HEK293 (cell line): ENCODE results near the gene PEX3.
A peak's percentile ranks its signal among the peaks of the same experiment; 100 is the strongest.

Source experiments
- CTCF ChIA-PET: fragments of 350-600 bp; formaldehyde crosslinking; extraction: SDS; loops from one replicate; lab custom pipeline; 2021; ENCODE audit warnings: antibody characterized with exemption; lab: Yijun Ruan, JAX
- POLR2A ChIA-PET: fragments of 300-600 bp; formaldehyde crosslinking; extraction: SDS; loops from one replicate; lab custom pipeline; 2020; ENCODE audit warnings: antibody characterized with exemption, inconsistent platforms; lab: Yijun Ruan, JAX
- H3K27ac ChIP-seq: fragments of 200-500 bp; sonication (Bioruptor generic); 2 replicates; pipeline ENCODE4 v1.5.1; 2014; ENCODE audit warnings: low read depth, low read length, control low read depth, inconsistent platforms; ENCODE audit errors: extremely low read depth
- H3K36me3 ChIP-seq, 2 experiments: fragments of 200-500 bp in 1 of 2; sonication (Bioruptor generic) in 1 of 2; 1 replicate in 1 of 2; 2 replicates in 1 of 2; pipeline ENCODE4 v1.5.1; 2014 to 2017; ENCODE audit warnings: inconsistent platforms in 2 of 2, low read length in 2 of 2; ENCODE audit not compliant: control insufficient read depth in 2 of 2, insufficient read depth in 1 of 2
- H3K4me1 ChIP-seq: fragments of 200-500 bp; sonication (Bioruptor generic); 2 replicates; pipeline ENCODE4 v1.5.1; 2014; ENCODE audit warnings: mild to moderate bottlenecking, low read length, inconsistent platforms; ENCODE audit not compliant: control insufficient read depth, insufficient read depth
- H3K4me3 ChIP-seq: 2 replicates; pipeline ENCODE4 v1.5.1; 2011; ENCODE audit warnings: low read depth, mild to moderate bottlenecking, control low read depth, low read length, moderate library complexity
- H3K9me3 ChIP-seq: fragments of 200-500 bp; sonication (Bioruptor generic); 2 replicates; pipeline ENCODE4 v1.5.1; 2014; ENCODE audit warnings: low read depth, low read length, inconsistent platforms; ENCODE audit not compliant: control insufficient read depth, insufficient read depth
- KLF16 ChIP-seq: fragments of 450-650 bp; formaldehyde crosslinking; IDR thresholded peaks from 2 replicates; pipeline ENCODE4 v1.5.1; 2017; ENCODE audit warnings: missing biosample characterization, missing genetic modification characterization
- PRDM1 ChIP-seq: fragments of 450-650 bp; formaldehyde crosslinking; IDR thresholded peaks from 2 replicates; pipeline ENCODE4; 2016; ENCODE audit warnings: missing biosample characterization, missing genetic modification characterization
- PRDM6 ChIP-seq: fragments of 450-650 bp; formaldehyde crosslinking; IDR thresholded peaks from 2 replicates; pipeline ENCODE4 v1.5.1; 2017; ENCODE audit warnings: missing biosample characterization, missing genetic modification characterization
- SCRT2 ChIP-seq: fragments of 450-650 bp; formaldehyde crosslinking; IDR thresholded peaks from 2 replicates; pipeline ENCODE4 v1.5.1; 2016; ENCODE audit warnings: missing biosample characterization, missing genetic modification characterization
- ZBTB49 ChIP-seq: fragments of 450-650 bp; formaldehyde crosslinking; IDR thresholded peaks from 2 replicates; pipeline ENCODE4 v1.5.1; 2016; ENCODE audit warnings: missing biosample characterization, missing genetic modification characterization, low read depth
- ZFP69B ChIP-seq: fragments of 450-650 bp; formaldehyde crosslinking; IDR thresholded peaks from 2 replicates; pipeline ENCODE4 v1.5.1; 2016; ENCODE audit warnings: missing biosample characterization, missing genetic modification characterization
- ZNF146 ChIP-seq: fragments of 450-650 bp; formaldehyde crosslinking; IDR thresholded peaks from 2 replicates; pipeline ENCODE4 v1.5.1; 2016; ENCODE audit warnings: missing biosample characterization, missing genetic modification characterization
- ZNF148 ChIP-seq: fragments of 450-650 bp; formaldehyde crosslinking; IDR thresholded peaks from 2 replicates; pipeline ENCODE4 v1.5.0; 2017; ENCODE audit warnings: missing biosample characterization, missing genetic modification characterization, borderline replicate concordance
- ZNF19 ChIP-seq: fragments of 450-650 bp; formaldehyde crosslinking; IDR thresholded peaks from 2 replicates; pipeline ENCODE4; 2016; ENCODE audit warnings: missing biosample characterization, missing genetic modification characterization, low read depth
- ZNF214 ChIP-seq: fragments of 450-650 bp; formaldehyde crosslinking; IDR thresholded peaks from 2 replicates; pipeline ENCODE4 v1.5.1; 2017; ENCODE audit warnings: missing biosample characterization, mild to moderate bottlenecking, missing genetic modification characterization, borderline replicate concordance
- ZNF449 ChIP-seq: fragments of 450-650 bp; formaldehyde crosslinking; IDR thresholded peaks from 2 replicates; pipeline ENCODE4 v1.5.1; 2017; ENCODE audit warnings: missing biosample characterization, mild to moderate bottlenecking, missing genetic modification characterization, moderate library complexity
- ZNF48 ChIP-seq: fragments of 450-650 bp; formaldehyde crosslinking; IDR thresholded peaks from 2 replicates; pipeline ENCODE4 v1.5.1; 2016; ENCODE audit warnings: missing biosample characterization, missing genetic modification characterization
- ZNF501 ChIP-seq: fragments of 450-650 bp; formaldehyde crosslinking; IDR thresholded peaks from 2 replicates; pipeline ENCODE4 v1.5.1; 2016; ENCODE audit warnings: missing biosample characterization, missing genetic modification characterization
- ZNF580 ChIP-seq: fragments of 450-650 bp; formaldehyde crosslinking; IDR thresholded peaks from 2 replicates; pipeline ENCODE4 v1.5.1; 2016; ENCODE audit warnings: missing biosample characterization, missing genetic modification characterization
- ZNF639 ChIP-seq: fragments of 450-650 bp; formaldehyde crosslinking; IDR thresholded peaks from 2 replicates; pipeline ENCODE4 v1.5.1; 2016; ENCODE audit warnings: missing biosample characterization, missing genetic modification characterization
- ZNF747 ChIP-seq: fragments of 450-650 bp; formaldehyde crosslinking; IDR thresholded peaks from 2 replicates; pipeline ENCODE4 v1.5.1; 2016; ENCODE audit warnings: missing biosample characterization, missing genetic modification characterization
- ZNF776 ChIP-seq: fragments of 450-650 bp; formaldehyde crosslinking; IDR thresholded peaks from 2 replicates; pipeline ENCODE4 v1.5.0; 2017; ENCODE audit warnings: missing biosample characterization, missing genetic modification characterization, borderline replicate concordance
- ZNF777 ChIP-seq: fragments of 450-650 bp; formaldehyde crosslinking; IDR thresholded peaks from 2 replicates; pipeline ENCODE4 v1.5.1; 2017; ENCODE audit warnings: missing biosample characterization, missing genetic modification characterization, borderline replicate concordance

Gene PEX3

GRCh38 chr6:143408151-143408786, 42.3 kb upstream of the PEX3 start:
- H3K9me3 ChIP-seq = no peaks in the 10 kb centered on the region
- POLR2A ChIA-PET = no interaction called here
- no peaks in the 10 kb centered on the region for H3K4me1 ChIP-seq
- CTCF ChIA-PET = no interaction called here
- no peaks in the 10 kb centered on the region for H3K36me3 ChIP-seq
- H3K27ac ChIP-seq = no peak overlapping the region
- TF ChIP-seq PRDM6 (tag by site-specific recombination) (no peak), ZNF146 (tag by site-specific recombination) (peak; percentile 84), ZFP69B (tag by site-specific recombination) (no peak), ZNF580 (tag by site-specific recombination) (peak; percentile 49; the same call in 1 of the 2 replicates)
- no peak overlapping the region for H3K4me3 ChIP-seq

GRCh38 chr6:143408787-143409162, 41.8 kb upstream of the PEX3 start:
- POLR2A ChIA-PET = no interaction called here
- Histone ChIP-seq H3K36me3 (no peaks in the 10 kb centered on the region), H3K4me3 (no peak overlapping the region), H3K9me3 (no peaks in the 10 kb centered on the region), H3K27ac (no peak overlapping the region), H3K4me1 (no peaks in the 10 kb centered on the region)
- CTCF ChIA-PET = no interaction called here
- TF ChIP-seq ZNF214 (no peak), ZNF449 (tag by site-specific recombination) (no peak), ZFP69B (tag by site-specific recombination) (no peak), ZNF777 (no peak), ZBTB49 (tag by site-specific recombination) (no peak), ZNF776 (no peak), KLF16 (tag by site-specific recombination) (no peak), ZNF19 (no peak)

- ChIA-PET CTCF (interaction anchor here (0.5 kb wide), 1 partner anchor 718 kb away, joined by 3 read pairs; no protein-coding TSS in a partner anchor), POLR2A (interaction anchor here (0.6 kb wide), 1 partner anchor 675 kb away, joined by 3 read pairs; no protein-coding TSS in a partner anchor)
- no peaks in the 10 kb centered on the region for H3K9me3 ChIP-seq
- no peaks in the 10 kb centered on the region for H3K4me1 ChIP-seq
- H3K4me3 ChIP-seq = no peak overlapping the region
- TF ChIP-seq ZNF501 (tag by site-specific recombination) (no peak), ZNF148 (tag by site-specific recombination) (no peak), ZNF449 (tag by site-specific recombination) (no peak), SCRT2 (tag by site-specific recombination) (no peak), PRDM1 (tag by site-specific recombination) (no peak), ZNF48 (tag by site-specific recombination) (no peak), ZNF747 (tag by site-specific recombination) (no peak), ZNF639 (tag by site-specific recombination) (no peak)
- no peak overlapping the region for H3K27ac ChIP-seq
- no peaks in the 10 kb centered on the region for H3K36me3 ChIP-seq
Measured at GRCh38 chr6:143410859-143411270, 39.7 kb upstream of the PEX3 start.
